HG03159 (cell line): ENCODE results near the gene BCORL1.

Experiments
- ATAC-seq: cut with Tn5 transposase; IDR thresholded peaks from one replicate; pipeline ENCODE4 v1.9.1; 2021; ENCODE audit warnings: mild to moderate bottlenecking, moderate library complexity; ENCODE audit not compliant: unreplicated experiment

Gene BCORL1

DNA sequence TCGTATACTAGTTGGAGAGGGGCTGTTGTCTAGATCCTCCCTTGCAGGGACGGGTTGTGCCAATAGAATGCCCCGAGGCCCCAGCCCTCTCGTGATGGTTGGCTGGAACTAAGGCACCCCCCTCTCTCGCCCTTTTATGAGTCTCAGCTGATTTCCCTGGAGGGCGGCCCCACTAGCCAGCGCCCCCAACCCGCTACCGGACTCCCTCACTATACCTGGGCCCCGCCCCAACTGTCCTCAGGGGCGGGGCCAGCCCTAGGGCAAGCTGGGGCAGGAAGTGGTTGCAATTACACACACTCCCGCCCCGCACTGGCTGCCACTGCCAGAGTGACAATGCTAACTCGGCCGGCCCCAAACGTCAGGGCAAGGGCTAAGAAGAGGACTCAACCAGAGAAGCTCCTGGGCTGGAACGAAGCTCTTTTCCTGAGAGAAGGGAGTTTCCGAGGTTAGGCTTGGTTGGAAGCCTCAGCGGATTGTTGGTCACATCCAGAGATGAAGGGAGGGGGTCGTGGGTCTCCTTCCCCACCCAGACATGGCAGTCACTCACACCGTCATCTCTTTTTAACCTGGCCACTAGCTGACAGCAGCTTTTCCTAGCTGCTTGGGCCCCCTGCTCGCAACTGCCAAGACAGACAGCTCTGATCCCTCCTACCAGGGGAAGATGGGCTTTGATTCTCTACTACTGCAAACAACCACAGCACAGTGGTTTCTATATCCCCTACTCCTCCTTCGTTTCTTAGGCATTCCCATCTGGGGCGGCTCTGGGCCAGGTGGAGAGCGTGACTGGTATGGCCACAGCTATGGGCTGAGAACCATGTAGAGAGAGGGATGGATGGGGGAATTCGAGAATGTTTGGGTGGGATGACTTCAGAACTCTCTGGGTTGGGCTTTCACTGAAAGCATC is 21.0 kb upstream of the BCORL1 start:
- peak; percentile 87 for ATAC-seq

DNA sequence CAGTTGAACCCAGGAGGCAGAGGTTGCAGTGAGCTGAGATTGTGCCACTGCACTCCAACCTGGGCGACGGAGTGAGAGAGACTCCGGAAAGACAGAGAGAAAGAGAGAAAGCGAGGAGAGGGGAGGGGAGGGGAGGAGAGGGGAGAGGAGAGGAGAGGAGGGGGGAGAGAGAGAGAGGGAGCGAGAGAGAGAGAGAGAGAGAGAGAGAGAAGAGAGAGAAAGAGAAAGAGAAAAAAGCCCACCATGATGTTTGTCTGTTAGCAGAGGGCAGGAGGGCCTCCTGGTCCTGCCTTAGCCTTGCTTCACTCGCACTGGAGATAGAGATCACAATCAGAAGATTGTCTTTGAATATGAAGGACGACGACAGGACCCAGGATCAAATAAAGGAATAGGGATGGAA is 18.7 kb upstream of the BCORL1 start:
- no peak for ATAC-seq

DNA sequence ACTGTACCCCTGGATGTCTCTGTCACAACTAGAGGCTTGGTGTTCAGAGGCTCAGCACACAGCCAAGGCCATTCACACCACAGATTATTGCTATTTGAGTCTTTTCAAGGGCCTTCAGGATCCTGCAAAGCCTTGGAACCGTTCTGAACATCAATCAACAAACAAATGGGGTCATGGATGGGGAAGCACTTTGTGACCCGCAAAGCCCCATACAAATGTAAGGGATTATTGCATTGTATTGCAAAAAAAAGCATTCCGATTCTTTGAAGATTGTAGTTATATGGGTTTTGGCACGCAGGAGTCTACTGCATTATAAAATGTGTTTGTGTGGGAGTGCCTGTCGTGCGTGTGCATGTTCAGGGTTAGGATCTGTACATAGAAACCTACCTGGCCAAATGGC is 17.3 kb upstream of the BCORL1 start:
- ATAC-seq = no peak

DNA sequence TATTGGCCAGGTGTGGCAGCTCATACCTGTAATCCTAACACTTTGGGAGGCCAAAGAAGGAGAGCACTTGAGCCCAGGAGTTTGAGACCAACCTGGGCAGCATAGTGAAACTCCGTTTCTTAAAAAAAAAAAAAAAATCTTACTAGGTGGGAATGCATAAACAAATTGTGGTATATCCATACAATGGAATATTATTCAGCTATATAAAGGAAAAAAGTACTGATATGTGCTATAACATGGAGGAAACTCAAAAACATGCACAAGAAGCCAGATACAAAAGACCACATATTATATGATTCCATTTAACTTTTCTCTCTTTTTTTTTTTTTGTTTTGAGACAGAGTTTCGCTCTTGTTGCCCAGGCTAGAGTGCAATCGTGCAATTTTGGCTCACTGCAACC is 13.5 kb upstream of the BCORL1 start:
- ATAC-seq = no peak

DNA sequence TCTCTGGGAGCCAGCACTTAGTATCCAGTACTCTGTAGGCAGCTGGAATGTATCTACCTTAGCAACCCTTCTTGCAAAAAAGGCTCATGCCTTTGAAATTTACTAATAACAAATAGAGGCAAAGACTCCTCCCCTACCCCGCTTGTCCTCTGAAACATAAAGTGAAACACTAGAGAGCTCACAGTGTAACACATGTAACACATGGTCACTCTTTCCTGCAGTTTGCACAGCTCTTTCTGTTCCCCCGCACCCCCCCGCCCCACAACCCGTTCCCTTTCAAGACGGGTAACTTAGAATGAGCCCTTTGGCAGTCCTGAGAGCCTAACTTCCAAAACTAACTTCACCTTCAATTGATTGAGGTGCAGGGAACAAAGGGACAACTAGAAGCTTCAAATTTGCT is 6.0 kb upstream of the BCORL1 start:
- no peak for ATAC-seq

DNA sequence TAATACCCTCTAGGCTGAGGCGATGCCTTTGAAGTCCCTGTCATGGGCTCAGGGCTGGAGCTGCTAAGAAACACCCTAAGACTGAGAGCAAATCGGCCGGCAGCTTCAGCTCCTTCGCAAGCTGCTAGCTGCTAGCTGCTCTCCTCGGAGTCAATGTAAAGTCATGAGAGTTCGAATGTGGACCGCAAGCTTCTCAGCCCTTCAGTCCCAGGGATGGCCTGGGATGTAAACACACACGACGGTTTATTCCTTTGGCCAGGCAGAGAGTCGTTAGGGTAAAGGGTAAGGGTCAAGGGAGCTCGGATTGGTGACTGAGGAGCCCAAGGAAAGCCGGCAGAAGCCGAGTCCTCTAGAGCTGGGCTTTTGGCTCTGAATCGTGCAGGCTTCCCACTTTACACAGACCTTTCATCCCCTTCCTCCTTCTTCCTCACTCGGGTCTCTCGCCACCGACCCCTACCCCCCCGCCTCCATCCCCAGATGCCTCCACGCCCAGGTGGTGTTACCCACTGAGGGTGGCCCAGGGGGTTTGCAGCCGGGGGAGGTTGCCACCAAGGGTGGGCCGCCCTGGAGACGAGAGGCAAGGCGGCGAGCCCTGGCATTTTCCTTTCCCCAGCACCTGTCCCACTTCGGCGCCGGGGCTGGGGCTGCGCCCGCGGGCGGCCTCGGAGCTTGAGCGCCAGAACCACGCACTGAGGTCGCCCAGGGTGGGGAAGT is 3.1 kb upstream of the BCORL1 start:
- ATAC-seq = no peak

DNA sequence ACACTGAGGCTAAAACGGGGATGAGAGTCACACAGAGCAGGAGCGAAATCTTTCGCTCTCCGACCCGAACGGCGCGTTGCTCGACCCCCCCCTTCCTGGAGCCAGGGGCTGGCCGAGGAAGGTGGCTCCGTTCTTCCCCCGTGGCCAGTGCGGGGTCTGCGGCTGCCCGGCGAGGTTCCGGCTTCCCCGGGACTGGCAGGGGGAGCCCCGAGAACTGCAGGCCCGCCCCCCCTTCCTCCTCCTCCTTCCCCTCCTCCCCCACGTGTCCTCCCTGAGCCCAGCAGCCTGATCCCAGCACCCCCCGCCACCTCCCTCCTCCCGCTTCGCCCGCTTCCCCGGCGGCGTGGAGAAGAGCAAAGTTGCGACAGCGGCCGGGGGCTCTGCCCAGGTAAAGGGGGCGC is 2.4 kb upstream of the BCORL1 start:
- no peak for ATAC-seq

DNA sequence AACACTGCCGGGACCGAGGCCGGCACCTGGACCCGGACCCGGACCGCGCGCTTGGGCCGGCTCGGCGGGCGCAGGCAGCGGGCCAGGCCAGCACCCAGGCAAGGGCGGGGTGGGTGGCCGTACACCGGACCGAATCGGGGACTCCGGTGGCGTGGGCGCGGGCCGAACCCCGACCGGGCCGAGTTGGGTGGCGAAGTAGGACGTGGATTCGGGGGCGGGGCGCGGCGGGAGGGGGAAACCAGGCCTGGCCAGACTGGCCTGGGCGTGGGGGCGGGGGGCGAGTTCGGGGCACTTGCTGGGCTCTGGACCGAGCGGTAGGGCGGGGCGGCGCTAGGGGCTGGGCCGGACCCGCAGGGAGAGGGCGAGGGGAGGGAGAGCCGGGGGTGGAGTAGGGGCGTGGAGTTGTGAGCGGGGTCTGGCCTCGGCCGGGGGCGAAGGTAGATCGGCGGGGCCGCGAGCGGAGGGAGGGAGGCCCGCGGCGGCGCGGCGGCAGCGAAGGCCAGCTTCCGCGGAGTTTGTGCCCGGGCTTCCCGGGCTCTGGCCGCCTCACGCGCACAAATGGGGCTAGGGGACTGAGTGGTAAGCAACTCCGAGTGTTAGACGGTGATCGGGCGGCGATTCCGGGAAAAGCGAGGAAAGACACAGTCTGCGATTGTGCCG is 1.8 kb upstream of the BCORL1 start:
- no peak for ATAC-seq

DNA sequence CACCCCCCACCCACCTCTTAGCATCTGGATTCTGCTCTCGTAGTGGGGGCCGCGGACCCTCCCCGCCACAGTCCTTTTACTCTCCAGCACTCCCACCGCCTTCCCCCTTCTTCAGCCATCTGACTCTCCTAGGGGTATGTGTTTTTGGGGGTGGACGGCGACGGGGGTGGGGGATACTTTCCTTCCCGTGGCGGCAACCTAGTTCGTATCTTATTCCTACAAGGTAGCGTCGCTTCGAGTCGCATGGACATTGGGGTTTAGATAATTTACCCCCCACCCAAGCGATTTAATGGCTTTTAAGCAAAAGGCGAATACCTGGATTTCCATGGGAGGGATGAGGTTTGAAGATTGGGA is 1.3 kb upstream of the BCORL1 start:
- no peak for ATAC-seq

DNA sequence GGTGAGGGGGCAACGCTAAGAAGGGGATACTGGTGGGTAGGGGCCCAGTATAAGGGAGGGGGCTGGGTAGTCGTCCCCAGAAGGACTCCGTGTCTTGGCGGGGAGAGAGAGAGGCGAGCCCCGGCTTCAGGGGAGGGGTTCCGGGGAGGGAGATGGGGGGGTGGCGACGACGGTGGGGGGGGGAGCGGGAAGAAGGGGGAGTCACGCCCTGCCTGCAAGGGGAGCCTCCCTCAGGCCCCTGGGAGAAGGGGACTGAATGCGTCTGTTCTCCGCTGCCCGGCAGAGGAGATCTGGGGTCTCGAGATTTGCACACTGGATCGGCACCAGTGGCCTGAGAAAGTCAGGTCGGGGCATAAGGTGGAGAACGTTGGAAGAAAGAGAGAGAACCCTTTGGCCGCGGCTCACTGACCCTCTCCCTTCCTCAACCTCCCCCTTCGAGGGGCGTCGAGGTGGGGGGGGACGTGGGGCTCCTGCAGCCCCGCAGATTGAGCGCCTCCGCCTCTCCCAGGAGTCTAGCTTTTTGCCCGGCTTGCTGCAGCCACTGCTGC is 609 bp upstream of the BCORL1 start:
- no peak for ATAC-seq

DNA sequence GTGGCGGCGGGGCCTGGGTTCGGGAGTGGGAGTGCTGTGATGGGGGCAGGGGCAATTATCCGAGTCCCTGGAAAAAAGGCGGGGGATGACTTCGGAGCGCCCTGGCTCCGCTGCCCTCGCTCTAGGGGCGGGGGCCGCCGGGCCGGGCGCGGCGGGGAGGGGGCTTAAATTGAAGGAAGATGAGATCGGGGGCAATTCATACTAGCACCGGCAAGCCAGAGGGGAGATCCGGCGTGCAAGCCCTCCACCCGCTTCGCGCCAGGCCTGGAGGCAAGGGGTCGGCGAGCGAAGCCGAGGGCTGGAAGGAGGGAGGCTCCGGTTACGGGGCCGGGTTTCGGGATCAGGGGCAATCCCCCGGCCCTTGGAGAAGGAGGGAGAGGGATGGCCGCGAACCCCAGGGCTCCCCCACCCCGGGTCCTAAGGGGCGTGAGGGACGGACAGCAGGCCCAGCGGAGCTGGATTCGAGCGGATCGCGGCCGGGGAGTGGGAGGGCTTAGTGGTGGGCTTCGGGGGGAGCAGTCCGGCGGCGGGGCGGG is 1.2 kb downstream of the BCORL1 start:
- no peak for ATAC-seq

DNA sequence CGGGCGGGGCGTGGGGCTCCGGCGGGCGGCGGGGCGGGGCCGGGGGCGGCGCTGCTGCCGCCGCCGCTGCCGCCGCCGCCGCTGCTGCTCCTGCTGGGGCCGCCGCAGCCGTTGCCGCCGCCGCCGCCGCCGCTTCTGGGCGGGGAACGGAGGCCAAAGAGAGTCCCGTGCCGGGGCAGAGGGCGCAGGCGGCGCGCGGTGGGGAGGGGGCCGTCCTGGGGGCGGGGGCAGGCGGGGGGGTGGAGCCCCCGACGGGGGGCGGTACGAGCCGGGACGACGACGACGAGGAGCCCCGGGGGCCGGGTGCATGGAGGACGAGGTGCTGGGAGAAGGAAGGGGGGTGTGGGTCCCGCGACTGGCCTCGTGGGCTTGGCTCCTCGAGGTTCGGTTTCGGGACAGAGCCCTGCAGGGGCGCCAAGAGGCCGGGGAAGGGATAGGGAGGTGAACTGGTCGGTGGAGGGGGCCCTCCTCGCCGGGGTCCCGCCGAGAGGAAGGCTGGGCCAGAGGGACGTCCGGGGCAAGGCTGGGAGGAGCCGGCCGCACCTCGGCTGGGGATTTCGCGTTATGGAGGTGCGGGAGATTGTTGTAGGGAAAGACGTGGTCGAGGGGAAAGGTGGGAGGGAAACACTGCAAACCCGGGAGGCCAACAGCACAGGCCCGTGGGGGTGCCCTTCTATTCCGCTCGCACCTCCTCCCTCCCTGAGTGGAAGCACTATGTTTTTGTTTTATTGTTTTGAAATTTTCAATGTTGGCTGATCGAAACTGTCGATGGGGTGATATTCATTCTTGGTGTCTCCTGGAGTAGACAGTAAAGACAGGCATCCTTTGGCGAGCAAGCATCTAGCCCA is 1.9 kb downstream of the BCORL1 start:
- ATAC-seq = no peak

DNA sequence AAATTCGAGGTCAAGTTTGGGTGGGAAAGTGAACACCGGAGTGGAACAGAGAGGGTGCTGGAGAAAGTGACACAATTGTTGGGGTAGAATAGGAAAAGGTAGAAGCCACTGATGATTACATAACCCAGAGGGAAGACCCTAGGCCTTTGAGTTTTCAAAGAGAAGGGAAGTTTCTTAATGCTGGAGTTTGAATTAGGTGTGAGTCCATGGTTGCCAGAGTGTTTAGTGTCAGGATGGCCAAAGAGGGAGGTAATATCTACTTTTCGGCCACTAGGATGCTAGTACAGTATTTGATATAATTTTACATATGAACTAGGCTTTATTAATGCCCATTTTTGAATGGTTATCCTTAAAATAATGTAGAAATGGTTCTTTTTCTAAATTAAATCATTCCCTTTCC is 5.4 kb downstream of the BCORL1 start:
- ATAC-seq = no peak

DNA sequence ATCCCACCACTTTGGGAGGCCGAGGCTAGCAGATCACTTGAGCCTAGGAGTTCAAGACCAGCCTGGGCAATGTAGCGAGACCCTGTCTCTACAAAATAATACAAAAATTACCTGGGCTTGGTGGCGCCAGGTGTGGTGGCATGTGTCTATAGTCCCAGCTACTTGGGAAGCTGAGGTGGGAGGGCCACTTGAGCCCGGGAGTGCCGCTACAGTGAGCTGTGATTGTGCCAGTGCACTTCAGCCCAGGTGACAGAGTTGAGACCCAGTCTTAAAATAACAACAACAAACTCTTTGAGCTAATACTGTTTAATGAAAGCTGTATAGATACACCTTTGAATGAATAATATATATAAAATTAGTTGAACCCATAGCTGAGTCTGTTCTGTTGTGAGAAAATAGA is 9.7 kb downstream of the BCORL1 start:
- no peak for ATAC-seq

DNA sequence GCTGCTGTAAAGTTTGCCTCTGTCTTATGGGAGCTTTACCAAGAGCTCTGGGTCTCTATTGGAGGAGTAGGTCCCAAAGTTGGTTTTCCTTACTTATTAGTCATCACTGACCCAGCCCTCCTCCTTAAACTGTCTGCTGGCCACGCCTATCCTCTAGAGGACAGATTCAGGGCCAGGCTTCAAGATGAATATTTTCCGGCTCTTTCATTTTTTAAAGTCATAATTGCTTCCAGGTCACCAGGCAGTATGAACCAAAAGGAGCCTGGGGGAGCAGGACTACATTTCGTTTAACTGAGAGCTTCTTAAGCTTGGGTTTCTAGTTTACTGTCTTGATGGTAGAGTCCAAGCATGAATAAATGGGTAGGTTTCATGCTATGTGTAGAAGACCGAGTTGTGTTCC is 13.7 kb downstream of the BCORL1 start:
- no peak for ATAC-seq

DNA sequence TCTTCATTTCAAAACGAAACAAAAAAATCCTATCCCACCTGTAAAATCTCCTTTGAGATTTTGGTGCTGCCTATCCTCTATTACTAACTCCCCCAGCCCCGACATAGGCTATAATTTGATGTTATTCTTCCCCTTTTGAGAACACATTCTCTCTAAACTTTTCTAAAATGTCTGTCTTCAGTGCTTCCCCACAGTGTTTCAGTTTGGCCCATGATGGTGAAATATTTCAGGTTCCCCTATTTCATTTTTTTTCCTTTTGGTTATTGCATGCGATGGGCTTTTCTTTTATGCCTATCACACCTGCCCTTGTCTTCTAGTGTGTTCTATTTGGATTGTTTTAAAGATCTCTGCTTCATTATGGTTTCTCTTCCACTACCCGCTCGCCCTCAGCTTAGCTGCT is 14.7 kb downstream of the BCORL1 start:
- ATAC-seq = no peak

DNA sequence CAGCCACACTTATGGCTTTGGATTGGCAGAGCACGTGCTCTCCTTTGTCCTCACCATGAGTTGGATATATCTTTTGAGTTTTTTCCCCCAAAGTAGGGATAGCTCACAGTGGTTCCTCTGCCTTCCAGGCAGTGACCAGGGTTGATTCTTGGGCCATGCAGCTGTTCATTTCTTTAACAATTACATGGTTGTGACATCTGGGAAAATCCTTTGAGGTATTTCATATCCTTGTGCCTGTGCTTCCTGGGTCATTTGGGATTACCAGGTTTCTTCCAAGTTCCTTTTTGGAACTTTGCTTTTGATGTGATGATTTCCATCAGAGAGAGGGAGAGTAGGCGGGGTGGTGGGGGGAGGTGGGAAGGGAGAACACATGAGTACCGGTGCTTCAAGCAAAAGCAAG is 15.6 kb downstream of the BCORL1 start:
- no peak for ATAC-seq

DNA sequence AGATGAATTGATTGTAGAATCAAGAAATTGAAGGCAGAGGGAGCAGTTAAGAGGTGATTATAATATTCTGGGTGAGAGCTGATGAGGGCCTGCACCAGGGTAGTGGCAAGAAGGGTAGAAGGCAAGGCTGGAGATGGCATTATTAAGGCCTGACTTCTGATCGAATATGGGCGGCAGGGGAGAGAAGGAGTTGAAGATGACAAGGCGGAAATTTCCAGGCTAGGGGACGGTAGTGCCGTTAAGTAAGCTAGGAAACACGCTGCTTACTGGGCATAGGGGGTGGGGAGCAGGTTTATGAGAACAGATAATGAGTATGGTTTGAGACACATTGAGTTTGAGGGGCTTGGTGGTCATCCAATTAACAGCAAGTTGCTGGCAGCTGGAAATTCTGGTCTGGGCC is 19.5 kb downstream of the BCORL1 start:
- no peak for ATAC-seq

DNA sequence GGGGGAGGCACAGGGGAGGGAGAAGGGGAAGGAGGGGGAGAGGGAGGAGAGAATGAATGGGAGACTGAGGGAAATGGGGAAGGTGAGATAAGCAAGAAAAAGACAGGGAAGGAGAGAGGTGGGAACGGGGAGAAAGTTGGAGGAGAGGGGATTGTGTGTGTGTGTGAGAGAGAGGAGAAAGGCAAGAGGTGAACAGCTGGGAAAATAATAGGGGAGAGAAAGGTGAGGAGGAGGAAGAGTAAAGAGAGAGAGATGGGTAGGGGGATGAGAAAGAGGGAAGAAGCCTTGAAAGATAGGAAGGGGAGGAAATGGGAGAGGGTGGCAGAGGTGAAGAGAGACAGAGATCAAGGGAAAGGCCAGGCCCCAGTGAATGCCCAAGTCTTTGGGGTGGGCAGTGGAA is 20.1 kb downstream of the BCORL1 start:
- ATAC-seq = no peak

DNA sequence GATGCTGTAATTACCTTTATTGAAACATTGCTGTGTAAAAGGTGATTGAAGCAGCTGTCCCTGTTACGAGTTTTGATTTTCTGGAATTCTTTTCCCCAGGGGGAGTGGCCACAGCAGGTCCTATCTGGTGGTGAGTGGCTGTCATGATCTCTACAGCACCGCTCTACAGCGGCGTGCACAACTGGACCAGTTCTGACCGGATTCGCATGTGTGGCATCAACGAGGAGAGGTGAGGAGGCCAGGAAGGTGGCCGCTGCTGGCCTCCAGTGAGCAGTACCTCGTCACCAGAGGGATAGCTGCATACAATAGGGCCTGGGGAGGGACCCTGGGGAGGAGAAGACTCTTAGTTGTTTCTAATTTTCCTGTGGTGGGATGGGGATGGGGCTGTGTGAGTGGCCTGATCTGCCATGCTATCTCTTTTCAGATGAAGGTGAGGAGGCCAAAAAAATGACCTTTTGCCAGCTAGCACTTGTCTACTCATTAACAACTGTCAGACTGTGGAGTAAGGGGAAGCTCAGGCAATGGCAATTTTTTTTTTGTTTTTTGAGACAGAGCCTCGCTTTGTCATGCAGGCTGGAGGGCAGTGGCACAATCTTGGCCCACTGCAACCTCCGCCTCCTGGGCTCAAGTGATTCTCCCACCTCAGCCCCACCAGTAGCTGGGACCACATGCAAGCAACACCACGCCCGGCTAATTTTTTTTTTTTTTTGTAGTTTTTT is 22.8 kb downstream of the BCORL1 start:
- ATAC-seq = no peak
